ENCODE results near the gene LRP1. TPM values are rescaled to one million over a fixed set of nuclear protein-coding genes. Genes with fewer than 3 reads are reported as not detected.

LRP1 gene
- total RNA-seq, 2 experiments from 2014 or later, result 1.1 to 4.4 TPM

- H3K4me3 ChIP-seq (ENCODE audit: low read depth, low read length, poor library complexity, severe bottlenecking), result no peak overlapping the region
- POLR2A ChIA-PET, result interaction anchor here (0.5 kb wide), 1 partner anchor 836 kb away, joined by 3 read pairs; no protein-coding TSS in a partner anchor
- H3K4me1 ChIP-seq (ENCODE audit: insufficient read depth, low read length, poor library complexity, severe bottlenecking), result peaks cover 19% of the 10 kb centered on the region
- no peak overlapping the region for H2AFZ ChIP-seq (ENCODE audit: low read length)
- no peaks in the 10 kb centered on the region for H3K79me2 ChIP-seq (ENCODE audit: insufficient read depth, low read depth, low read length)
- CTCF ChIA-PET (ENCODE audit: unreplicated experiment), result interaction anchor here (0.6 kb wide), 1 partner anchor 40 kb away, joined by 3 read pairs; no protein-coding TSS in a partner anchor
- intact Hi-C loops (cut with micrococcal nuclease; ENCODE audit: unreplicated experiment), result no loop called here
- H3K36me3 ChIP-seq (ENCODE audit: insufficient read depth, low read length), result peaks cover 76% of the 10 kb centered on the region
- no peak overlapping the region for H3K4me2 ChIP-seq (ENCODE audit: low read length)
- no peak overlapping the region for H3K27ac ChIP-seq (ENCODE audit: low read depth, low read length, poor library complexity, severe bottlenecking)
- no peaks in the 10 kb centered on the region for H3K9me2 ChIP-seq (ENCODE audit: insufficient read depth, low read length)
- no peak for DNase-seq (ENCODE audit: low spot score)
- BruUV-seq (replicated peaks), result no TSS peak
- H4K20me1 ChIP-seq (ENCODE audit: insufficient read depth, low read length), result no peaks in the 10 kb centered on the region
- no peaks in the 10 kb centered on the region for H3K9me3 ChIP-seq (ENCODE audit: low read length)
- no peak for TF ChIP-seq EZH2phosphoT487 (IDR thresholded peaks at IDR 0.05; ENCODE audit: borderline replicate concordance, low read depth, low read length)
- TF ChIP-seq, protein P1, sequence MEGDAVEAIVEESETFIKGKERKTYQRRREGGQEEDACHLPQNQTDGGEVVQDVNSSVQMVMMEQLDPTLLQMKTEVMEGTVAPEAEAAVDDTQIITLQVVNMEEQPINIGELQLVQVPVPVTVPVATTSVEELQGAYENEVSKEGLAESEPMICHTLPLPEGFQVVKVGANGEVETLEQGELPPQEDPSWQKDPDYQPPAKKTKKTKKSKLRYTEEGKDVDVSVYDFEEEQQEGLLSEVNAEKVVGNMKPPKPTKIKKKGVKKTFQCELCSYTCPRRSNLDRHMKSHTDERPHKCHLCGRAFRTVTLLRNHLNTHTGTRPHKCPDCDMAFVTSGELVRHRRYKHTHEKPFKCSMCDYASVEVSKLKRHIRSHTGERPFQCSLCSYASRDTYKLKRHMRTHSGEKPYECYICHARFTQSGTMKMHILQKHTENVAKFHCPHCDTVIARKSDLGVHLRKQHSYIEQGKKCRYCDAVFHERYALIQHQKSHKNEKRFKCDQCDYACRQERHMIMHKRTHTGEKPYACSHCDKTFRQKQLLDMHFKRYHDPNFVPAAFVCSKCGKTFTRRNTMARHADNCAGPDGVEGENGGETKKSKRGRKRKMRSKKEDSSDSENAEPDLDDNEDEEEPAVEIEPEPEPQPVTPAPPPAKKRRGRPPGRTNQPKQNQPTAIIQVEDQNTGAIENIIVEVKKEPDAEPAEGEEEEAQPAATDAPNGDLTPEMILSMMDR (conservative IDR thresholded peaks at IDR 0.05; ENCODE audit: low read length), result no peak
Observed at GRCh38 chr12:57095440-57095839, 32.8 kb upstream of the LRP1 start.

- Histone ChIP-seq H3K4me2 (ENCODE audit: low read length) (no peak overlapping the region), H3K4me3 (ENCODE audit: low read depth, low read length, poor library complexity, severe bottlenecking) (no peak overlapping the region), H3K9me3 (ENCODE audit: low read length) (no peaks in the 10 kb centered on the region), H3K27ac (ENCODE audit: low read depth, low read length, poor library complexity, severe bottlenecking) (no peak overlapping the region), H3K79me2 (ENCODE audit: insufficient read depth, low read depth, low read length) (no peaks in the 10 kb centered on the region), H3K4me1 (ENCODE audit: insufficient read depth, low read length, poor library complexity, severe bottlenecking) (peaks cover 19% of the 10 kb centered on the region), H3K9me2 (ENCODE audit: insufficient read depth, low read length) (no peaks in the 10 kb centered on the region), H2AFZ (ENCODE audit: low read length) (no peak overlapping the region), H3K36me3 (ENCODE audit: insufficient read depth, low read length) (peaks cover 78% of the 10 kb centered on the region), H4K20me1 (ENCODE audit: insufficient read depth, low read length) (no peaks in the 10 kb centered on the region)
- CTCF ChIA-PET (ENCODE audit: unreplicated experiment), result no interaction called here
- TF ChIP-seq, protein P1 (conservative IDR thresholded peaks at IDR 0.05; ENCODE audit: low read length), result no peak
- no peak for TF ChIP-seq EZH2phosphoT487 (IDR thresholded peaks at IDR 0.05; ENCODE audit: borderline replicate concordance, low read depth, low read length)
- intact Hi-C loops (cut with micrococcal nuclease; ENCODE audit: unreplicated experiment), result no loop called here
- POLR2A ChIA-PET, result no interaction called here
- DNase-seq (ENCODE audit: low spot score), result no peak
- BruUV-seq (replicated peaks), result no TSS peak
Observed at GRCh38 chr12:57096099-57096572, 32.1 kb upstream of the LRP1 start.

DNA sequence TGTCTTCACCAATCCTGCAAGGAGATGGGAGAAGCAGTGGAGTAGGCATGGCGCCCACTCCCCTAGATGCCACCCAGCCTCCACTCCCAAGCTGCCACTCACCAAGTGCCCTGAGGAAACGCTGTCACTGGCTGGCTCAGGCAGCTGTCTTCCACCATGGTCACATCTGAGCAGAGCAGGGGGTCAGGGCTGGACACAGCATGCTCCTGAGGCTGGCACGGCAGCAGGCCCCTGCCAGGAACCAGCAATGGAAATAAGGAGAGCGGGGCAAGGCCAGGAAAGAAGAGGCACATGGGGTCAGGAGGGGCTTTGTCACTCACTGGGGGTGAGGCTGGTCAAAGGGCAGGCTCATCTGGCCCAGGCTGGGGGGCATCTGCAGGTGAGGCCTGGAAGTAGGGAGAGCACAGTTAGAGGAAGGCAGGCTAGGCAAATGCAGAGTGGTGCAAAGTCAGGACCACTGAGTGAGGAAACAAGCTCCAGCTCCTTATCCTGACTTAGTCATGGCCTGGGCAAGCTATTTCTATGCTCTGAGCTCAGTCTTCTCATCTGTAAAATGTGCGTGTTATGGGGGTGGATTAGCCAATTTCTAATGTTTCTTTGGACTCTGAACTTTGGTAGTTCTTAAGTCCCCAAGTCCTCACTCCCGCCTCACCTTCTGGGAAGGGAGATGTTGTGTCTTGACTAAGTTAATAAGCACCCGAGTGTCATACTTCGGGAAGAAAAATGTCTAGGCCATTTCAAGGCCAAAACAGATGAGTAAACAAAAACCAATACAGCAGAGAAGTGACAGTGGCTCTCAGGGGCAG lies 31.3 kb upstream of the LRP1 start:
- Histone ChIP-seq H3K79me2 (ENCODE audit: insufficient read depth, low read depth, low read length) (no peaks in the 10 kb centered on the region), H3K36me3 (ENCODE audit: insufficient read depth, low read length) (peaks cover 82% of the 10 kb centered on the region), H3K9me2 (ENCODE audit: insufficient read depth, low read length) (no peaks in the 10 kb centered on the region), H3K9me3 (ENCODE audit: low read length) (no peaks in the 10 kb centered on the region), H2AFZ (ENCODE audit: low read length) (no peak overlapping the region), H3K4me2 (ENCODE audit: low read length) (no peak overlapping the region), H4K20me1 (ENCODE audit: insufficient read depth, low read length) (no peaks in the 10 kb centered on the region), H3K27ac (ENCODE audit: low read depth, low read length, poor library complexity, severe bottlenecking) (no peak overlapping the region), H3K4me3 (ENCODE audit: low read depth, low read length, poor library complexity, severe bottlenecking) (no peak overlapping the region), H3K4me1 (ENCODE audit: insufficient read depth, low read length, poor library complexity, severe bottlenecking) (peaks cover 19% of the 10 kb centered on the region)
- POLR2A ChIA-PET, result interaction anchor here (0.6 to 1.7 kb wide), 2 partner anchors 9 to 28 kb away, joined by 4 read pairs; no protein-coding TSS in a partner anchor
- CTCF ChIA-PET (ENCODE audit: unreplicated experiment), result interaction anchor here (0.8 kb wide), 1 partner anchor 15 kb away, joined by 4 read pairs; no protein-coding TSS in a partner anchor
- intact Hi-C loops (cut with micrococcal nuclease; ENCODE audit: unreplicated experiment), result no loop called here
- BruUV-seq (replicated peaks), result no TSS peak
- no peak for DNase-seq (ENCODE audit: low spot score)
- TF ChIP-seq, protein P1 (conservative IDR thresholded peaks at IDR 0.05; ENCODE audit: low read length), result no peak
- no peak for TF ChIP-seq EZH2phosphoT487 (IDR thresholded peaks at IDR 0.05; ENCODE audit: borderline replicate concordance, low read depth, low read length)
